ENCODE data around the gene NEURL1B. TPM values are rescaled to one million over a fixed set of nuclear protein-coding genes. Genes with fewer than 3 reads are reported as not detected.

Gene NEURL1B
- total RNA-seq, 1 donor from 2014 or later: 6.1 TPM

DNA sequence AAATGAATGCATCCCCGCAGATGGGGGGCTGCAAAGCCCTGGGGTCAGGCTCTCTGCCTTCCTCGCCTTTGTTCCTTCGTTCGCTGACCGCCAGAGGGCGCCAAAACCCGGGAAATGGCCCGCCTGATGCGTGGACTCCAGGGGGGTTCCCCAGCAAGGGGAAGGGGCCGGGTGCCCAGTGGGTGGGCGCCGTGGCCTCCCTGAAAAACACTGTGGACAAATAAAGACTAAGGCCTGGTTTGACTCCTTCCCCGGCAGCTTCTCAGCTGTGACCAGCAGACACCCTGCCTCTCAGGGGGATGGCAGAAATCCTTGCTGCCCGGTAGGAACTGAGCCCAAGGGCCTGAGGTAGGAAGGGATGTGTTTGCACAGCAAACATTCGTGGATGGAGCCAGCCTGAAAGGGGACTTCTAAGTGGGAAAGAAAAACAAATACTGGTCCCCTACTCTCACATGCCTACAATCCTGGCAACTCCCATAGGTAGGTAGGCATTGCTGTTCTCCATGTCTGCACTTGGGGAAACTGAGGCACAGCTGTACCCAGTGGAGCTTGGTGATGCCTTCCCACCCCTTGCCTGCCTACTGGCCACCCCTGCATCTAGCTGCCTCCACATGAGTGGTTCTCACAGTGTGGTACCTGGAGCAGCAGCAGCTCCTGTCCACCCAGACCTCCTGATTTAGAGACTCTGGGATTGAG is 72.2 kb downstream of the NEURL1B start:
- Mint-ChIP-seq H3K4me3 (no peak overlapping the region), H3K27me3 (ENCODE audit: low read depth) (peaks cover 19% of the 10 kb centered on the region), H3K4me1 (peaks cover 16% of the 10 kb centered on the region), H3K36me3 (ENCODE audit: low read depth) (no peaks in the 10 kb centered on the region), H3K27ac (ENCODE audit: unreplicated experiment) (no peak overlapping the region), H3K9me3 (no peaks in the 10 kb centered on the region)
- TF ChIP-seq, protein P1, sequence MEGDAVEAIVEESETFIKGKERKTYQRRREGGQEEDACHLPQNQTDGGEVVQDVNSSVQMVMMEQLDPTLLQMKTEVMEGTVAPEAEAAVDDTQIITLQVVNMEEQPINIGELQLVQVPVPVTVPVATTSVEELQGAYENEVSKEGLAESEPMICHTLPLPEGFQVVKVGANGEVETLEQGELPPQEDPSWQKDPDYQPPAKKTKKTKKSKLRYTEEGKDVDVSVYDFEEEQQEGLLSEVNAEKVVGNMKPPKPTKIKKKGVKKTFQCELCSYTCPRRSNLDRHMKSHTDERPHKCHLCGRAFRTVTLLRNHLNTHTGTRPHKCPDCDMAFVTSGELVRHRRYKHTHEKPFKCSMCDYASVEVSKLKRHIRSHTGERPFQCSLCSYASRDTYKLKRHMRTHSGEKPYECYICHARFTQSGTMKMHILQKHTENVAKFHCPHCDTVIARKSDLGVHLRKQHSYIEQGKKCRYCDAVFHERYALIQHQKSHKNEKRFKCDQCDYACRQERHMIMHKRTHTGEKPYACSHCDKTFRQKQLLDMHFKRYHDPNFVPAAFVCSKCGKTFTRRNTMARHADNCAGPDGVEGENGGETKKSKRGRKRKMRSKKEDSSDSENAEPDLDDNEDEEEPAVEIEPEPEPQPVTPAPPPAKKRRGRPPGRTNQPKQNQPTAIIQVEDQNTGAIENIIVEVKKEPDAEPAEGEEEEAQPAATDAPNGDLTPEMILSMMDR (conservative IDR thresholded peaks at IDR 0.05): peak; percentile 95
- DNase-seq (ENCODE audit: low read depth, low spot score): peak; percentile 84

DNA sequence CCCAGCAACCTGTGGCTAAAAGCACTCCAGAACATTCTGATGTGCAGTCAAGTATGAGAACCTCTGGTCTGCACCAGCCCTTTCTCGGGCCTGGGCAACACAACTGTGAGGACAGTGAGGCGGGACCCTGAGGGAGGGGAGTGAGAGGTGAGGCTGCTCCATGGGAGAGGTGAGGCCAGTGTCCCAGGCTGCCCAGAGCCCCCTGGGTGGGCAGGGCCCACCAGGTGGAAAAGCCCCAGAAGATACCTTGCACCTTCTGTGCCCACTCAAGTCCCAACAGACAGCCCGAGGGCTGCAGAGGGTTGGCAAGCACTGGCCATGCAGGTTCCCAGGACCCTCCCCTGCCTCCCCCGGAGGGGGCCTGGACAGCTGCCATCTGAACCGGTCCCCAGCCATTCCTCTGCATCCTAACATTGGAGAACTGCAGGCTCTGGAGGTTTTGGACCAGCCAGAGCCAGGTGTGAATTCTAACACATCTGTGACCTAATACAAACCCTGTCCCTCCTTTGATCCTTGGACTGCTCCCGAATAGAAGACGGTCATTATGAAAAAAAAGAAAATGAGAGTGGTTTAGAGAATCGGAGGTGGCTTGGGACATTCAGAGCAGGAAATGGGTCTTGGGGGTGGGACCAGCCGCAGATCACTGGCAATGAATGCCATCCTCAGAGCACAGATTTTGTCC is 72.9 kb downstream of the NEURL1B start:
- Mint-ChIP-seq H3K4me1 (peaks cover 16% of the 10 kb centered on the region), H3K27ac (ENCODE audit: unreplicated experiment) (no peak overlapping the region), H3K9me3 (no peaks in the 10 kb centered on the region), H3K4me3 (no peak overlapping the region), H3K36me3 (ENCODE audit: low read depth) (no peaks in the 10 kb centered on the region), H3K27me3 (ENCODE audit: low read depth) (peaks cover 19% of the 10 kb centered on the region)
- DNase-seq (ENCODE audit: low read depth, low spot score): no peak
- TF ChIP-seq, protein P1 (conservative IDR thresholded peaks at IDR 0.05): no peak

DNA sequence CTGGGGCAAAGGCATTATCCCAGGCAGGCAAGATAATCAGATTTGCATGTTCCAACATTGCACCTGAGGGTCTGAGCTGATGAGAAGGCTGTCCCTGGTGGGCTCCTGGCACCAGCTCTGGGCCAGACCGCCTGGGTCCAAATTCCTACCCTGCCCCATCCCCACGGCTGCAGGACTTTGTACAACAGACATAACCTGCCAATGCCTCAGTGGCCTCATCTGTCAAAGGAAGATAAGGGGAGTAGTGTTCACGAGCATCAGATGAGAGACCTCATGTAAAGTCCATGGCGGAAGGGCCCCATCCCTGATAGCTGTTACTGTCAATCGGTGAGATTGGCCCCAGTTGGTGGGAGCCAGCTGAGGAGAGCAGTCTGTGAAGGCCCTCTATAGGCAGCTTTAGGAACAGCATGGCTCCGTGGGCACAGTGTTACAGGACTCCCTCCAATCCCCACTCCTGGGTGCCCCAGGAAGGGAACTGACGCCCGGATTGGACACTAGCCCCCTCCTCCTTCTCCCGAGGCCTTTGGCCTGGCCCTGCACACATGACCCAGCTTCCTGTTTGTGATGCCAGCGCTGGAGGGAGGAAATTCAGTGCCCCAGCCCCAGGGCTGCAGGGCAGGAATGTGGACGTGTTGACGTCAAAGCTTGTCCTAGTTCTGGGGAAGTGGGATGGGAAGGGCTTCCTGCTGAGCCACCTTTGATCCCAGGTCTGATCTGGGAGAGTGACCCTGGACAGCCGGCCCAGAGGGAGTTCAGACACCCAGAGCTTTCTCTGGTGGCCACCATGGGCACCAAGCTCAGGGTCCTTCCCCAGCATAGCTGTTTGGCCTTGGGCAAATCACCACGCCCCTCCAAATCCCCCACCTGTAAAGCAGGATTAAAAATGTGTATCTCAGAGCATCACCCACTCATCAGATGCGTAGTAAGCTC is 73.7 kb downstream of the NEURL1B start:
- TF ChIP-seq, protein P1 (conservative IDR thresholded peaks at IDR 0.05): peak; percentile 80
- peaks cover 16% of the 10 kb centered on the region for H3K4me1 Mint-ChIP-seq
- H3K27me3 Mint-ChIP-seq (ENCODE audit: low read depth): peaks cover 20% of the 10 kb centered on the region
- peak; percentile 80 for DNase-seq (ENCODE audit: low read depth, low spot score)
- no peaks in the 10 kb centered on the region for H3K36me3 Mint-ChIP-seq (ENCODE audit: low read depth)
- H3K27ac Mint-ChIP-seq (ENCODE audit: unreplicated experiment): peak overlapping the region; percentile 6
- H3K9me3 Mint-ChIP-seq: no peaks in the 10 kb centered on the region
- H3K4me3 Mint-ChIP-seq: no peak overlapping the region

DNA sequence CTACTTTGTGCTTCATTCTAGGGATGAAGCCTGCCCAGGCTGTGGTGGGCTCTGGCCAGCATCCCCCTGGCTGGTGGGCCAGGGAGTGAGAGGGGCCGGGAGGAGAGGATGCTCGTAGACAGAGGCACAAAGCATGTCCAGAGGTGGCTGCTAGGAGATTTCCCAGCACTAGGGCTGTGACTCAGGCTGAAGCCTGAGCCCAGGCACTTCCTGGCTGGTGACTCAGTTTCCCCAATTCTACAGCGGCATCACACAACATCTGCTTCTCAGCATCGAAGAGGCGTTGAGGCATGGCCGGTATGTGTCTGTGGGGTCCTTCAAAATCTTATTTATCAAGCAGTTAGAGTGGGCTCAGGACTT is 74.3 kb downstream of the NEURL1B start:
- TF ChIP-seq, protein P1 (conservative IDR thresholded peaks at IDR 0.05): no peak
- no peaks in the 10 kb centered on the region for H3K9me3 Mint-ChIP-seq
- DNase-seq (ENCODE audit: low read depth, low spot score): no peak

DNA sequence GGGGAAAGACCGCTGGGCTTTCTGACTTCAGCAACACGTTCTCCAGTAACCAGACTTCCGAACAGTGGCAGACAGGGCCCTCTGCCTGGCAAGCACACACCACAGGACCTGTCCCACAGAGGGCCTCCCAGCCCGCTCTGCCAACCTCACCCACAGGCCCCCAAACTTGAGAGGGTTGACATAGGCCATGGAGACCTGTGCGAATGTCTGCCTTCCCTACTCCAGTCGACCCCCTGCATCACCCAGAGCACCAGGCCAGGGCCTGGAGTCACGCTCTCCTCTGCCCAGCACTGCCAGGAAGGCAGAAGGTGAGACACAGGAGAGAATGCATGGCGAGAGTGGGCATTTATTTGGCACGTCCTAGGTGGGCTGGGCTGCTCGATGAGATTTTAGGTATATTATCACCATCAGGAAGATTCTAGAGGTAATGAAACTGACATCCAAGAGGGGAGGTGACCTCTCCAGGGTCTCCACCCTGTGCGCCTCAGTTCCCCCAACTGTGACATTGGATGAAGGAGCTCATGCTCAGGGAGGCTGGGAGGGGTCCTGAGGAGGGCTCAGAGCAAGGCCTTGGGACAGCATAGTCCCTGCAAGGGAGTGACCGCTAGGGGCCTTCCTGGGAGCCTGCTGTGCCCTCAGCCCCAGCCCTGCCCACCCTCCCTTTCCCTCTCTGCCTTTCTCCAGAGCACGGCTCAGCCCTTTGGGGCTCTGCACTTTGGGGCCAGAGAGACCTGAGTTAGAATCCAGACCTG is 75.0 kb downstream of the NEURL1B start:
- Mint-ChIP-seq H3K4me1 (peaks cover 16% of the 10 kb centered on the region), H3K36me3 (ENCODE audit: low read depth) (no peaks in the 10 kb centered on the region), H3K27ac (ENCODE audit: unreplicated experiment) (no peak overlapping the region), H3K9me3 (no peaks in the 10 kb centered on the region), H3K4me3 (no peak overlapping the region), H3K27me3 (ENCODE audit: low read depth) (peaks cover 20% of the 10 kb centered on the region)
- no peak for DNase-seq (ENCODE audit: low read depth, low spot score)
- TF ChIP-seq, protein P1 (conservative IDR thresholded peaks at IDR 0.05): no peak

More for the DNA sequence above, 74.3 kb downstream of the NEURL1B start:
- Mint-ChIP-seq H3K27ac (ENCODE audit: unreplicated experiment) (no peak overlapping the region), H3K36me3 (ENCODE audit: low read depth) (no peaks in the 10 kb centered on the region), H3K4me1 (peaks cover 16% of the 10 kb centered on the region), H3K4me3 (no peak overlapping the region), H3K27me3 (ENCODE audit: low read depth) (peaks cover 25% of the 10 kb centered on the region)
